GM12874 (cell line): Measurements from ENCODE around the gene SETBP1.

Experiments
- CTCF ChIP-seq: IDR thresholded peaks from 2 replicates; pipeline ENCODE4 v1.5.1; 2011; ENCODE audit warnings: low read depth, mild to moderate bottlenecking, control low read depth, low read length, moderate library complexity; ENCODE audit not compliant: insufficient read depth

Gene SETBP1

DNA sequence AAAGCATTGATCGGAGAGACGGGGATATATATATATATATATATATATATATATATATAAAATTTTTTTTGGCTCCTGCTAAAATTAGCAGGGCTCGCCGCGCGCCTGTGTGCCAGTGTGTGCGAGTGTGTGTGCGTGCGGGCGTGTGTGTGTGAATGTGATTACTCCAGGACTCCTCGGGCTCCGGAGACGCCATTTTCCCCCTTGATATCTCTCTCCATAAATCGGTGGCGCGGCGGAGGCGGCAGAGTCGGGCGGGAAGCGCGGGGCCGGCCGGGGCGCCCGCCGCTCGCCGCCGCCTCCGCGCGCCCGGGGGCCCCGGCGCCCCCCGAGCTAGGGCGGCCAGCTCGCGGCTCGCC lies 795 bp upstream of the SETBP1 start:
- no peak for TF ChIP-seq CTCF

GRCh38 chr18:44681076-44681970 lies 635 bp downstream of the SETBP1 start:
- TF ChIP-seq CTCF: no peak

DNA sequence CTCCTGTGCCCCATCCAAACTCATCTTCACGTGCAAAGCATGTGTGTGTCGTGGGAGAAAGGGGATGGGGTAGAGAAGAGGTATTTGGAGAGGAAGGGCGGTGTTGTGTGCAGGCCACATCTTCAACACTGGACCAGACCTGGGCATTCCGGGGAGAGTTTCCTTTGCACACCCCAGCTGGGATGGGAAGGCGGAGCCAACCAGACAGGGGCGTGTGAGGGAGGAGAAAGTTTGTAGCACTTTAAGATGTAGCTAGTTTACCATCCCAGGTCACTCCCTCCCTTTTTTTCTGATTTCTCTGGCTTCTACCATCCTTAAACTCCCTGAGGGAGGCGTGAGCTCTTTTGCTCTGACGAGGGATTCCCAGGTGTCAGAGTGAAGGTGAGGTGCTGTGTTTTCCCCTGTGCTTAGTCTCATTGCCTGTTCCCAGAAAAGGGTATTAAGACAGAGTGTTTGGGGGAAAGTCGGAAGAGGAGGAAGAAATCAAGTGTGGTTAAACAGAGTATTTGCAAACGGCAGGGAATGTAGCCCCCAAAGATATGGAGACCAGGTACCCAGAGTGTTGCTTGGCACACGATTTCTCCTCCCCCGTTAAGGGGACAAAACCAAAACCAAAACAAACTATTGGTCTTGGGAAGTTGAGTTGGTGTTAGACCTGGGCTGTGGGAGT lies 1.6 kb downstream of the SETBP1 start:
- TF ChIP-seq CTCF: no peak

- no peak for TF ChIP-seq CTCF
Observed at GRCh38 chr18:44682871-44683221, 2.2 kb downstream of the SETBP1 start.

DNA sequence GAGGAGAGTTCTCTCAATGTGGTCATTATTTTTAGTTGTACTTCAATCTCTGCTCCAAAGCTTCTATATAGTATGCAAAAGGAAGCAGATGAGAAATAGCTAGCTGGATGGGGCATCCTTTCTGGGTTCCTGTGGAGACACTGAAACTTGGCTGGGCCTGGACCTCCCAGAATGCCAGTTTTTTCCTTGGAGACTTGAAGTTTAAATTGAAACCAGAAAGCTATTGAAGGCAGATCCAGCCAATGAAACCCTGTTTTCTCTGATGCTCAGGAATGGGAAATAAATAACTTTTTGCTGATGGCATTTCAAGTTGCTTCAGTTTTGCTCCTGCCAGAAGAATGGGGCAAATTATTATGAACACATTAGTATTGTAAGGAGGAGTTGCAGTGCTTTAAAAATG lies 2.9 kb downstream of the SETBP1 start:
- no peak for TF ChIP-seq CTCF

DNA sequence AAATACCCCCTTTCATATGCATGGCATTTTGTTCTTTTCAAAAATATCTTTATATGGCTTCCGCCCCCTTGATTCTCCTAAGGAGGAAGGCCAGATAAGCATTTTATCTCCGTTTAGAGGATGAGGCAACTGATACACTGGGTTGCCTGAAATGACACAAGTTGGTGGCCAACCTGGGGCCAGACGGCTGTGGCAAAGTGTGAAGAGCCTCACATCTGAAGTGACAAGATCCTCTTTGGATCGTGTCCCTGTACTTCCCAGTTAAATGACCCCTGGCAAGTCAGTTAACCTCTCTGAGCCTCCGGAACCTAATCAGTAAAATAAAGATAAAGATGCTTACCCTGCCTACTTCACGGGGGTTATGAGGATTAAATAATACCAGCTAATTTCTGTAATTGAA lies 4.6 kb downstream of the SETBP1 start:
- TF ChIP-seq CTCF: no peak

DNA sequence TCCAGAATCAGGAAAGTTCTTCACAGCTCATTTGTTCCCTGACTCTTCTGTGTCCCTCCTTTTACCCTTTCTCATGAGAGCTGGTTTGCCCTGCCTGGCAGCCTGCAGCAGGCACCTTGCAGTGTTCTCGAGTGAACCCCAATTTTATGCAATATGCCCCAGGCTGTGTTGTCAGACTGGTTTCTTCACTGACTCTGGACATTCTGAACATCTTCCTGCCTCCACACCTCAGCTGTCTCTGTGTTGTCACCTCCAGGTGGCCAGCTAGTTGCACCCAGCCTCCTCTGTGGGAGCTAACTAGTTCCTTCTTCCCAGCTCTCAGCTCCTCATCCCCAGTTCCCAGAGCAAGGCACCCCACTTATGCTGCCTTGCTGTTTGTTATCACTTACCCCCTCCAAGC lies 5.5 kb downstream of the SETBP1 start:
- no peak for TF ChIP-seq CTCF
